NT2/D1 (cell line): Measurements from ENCODE around the gene HERPUD2.

Experiments
- DNase-seq: peaks from one replicate; pipeline ENCODE4 v3.0.0-alpha.2; 2011; ENCODE audit warnings: low read depth, low spot score
- H3K27me3 ChIP-seq: 2 replicates; pipeline ENCODE4 v1.6.0; 2011; ENCODE audit warnings: mild to moderate bottlenecking; ENCODE audit not compliant: insufficient read length, insufficient read depth
- H3K36me3 ChIP-seq: 2 replicates; pipeline ENCODE4 v1.6.1; 2011; ENCODE audit warnings: mild to moderate bottlenecking, low read length, mixed read lengths; ENCODE audit not compliant: insufficient read depth, insufficient read length
- H3K4me1 ChIP-seq: 2 replicates; pipeline ENCODE4 v1.5.1; 2011; ENCODE audit not compliant: insufficient read depth, insufficient read length
- H3K4me3 ChIP-seq: 2 replicates; pipeline ENCODE4 v1.5.1; 2011; ENCODE audit warnings: low read depth; ENCODE audit not compliant: insufficient read length
- H3K9ac ChIP-seq: 2 replicates; pipeline ENCODE4 v1.6.0; 2011; ENCODE audit warnings: low read depth; ENCODE audit not compliant: insufficient read length
- H3K9me3 ChIP-seq: 2 replicates; pipeline ENCODE4 v1.5.1; 2011; ENCODE audit warnings: mild to moderate bottlenecking, low read length; ENCODE audit not compliant: insufficient read depth
- SUZ12 ChIP-seq: IDR thresholded peaks from 2 replicates; pipeline ENCODE4 v1.6.1; 2011; ENCODE audit not compliant: insufficient read length, insufficient read depth; ENCODE audit errors: extremely low read depth
- YY1 ChIP-seq: IDR thresholded peaks from 2 replicates; pipeline ENCODE4 v1.6.1; 2011; ENCODE audit not compliant: insufficient read length, insufficient read depth
- ZNF274 ChIP-seq: IDR thresholded peaks from 2 replicates; pipeline ENCODE4 v1.6.1; 2011; ENCODE audit warnings: mild to moderate bottlenecking, low read depth, low read length

HERPUD2 gene, protein sequence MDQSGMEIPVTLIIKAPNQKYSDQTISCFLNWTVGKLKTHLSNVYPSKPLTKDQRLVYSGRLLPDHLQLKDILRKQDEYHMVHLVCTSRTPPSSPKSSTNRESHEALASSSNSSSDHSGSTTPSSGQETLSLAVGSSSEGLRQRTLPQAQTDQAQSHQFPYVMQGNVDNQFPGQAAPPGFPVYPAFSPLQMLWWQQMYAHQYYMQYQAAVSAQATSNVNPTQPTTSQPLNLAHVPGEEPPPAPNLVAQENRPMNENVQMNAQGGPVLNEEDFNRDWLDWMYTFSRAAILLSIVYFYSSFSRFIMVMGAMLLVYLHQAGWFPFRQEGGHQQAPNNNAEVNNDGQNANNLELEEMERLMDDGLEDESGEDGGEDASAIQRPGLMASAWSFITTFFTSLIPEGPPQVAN

DNA sequence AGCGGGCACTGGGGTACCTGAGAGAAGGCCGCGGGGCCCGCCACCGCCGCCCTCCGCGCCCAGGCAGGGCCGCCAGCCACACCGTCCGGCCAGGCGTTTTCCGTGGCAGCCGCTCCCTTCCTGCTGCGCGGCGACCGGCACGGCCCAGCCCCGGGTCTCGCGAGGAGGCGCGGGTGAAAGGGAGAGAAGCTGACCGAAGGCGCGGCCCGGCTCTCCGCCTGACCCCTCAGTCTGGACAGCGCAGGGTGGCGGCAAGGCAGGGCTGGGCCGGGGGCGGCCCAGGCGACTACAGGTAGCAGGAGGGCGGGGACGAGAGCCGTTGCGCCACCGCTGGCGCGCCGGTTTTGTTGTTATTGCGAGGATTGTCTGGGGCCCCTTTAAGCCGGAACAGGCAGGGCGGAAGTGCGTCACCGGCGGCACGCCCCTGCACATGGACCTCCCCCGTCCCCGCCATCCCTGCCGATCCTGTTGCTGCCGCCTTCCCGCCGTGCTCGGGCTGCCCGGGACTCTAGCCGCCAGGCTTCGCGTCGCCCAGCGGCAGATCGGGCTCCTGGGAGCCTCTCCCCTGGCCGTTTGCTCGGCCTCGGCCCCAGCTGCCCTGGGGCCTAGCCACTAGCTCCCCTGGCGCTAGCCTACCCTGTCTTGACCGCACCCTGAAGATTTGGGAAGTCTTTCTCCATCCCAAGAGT is at the start of gene HERPUD2:
Gene HERPUD2, minus strand, starts transcription at position 352 of the 689 bp plus-strand sequence. CDS start 805 bp downstream, outside the sequence.
- Histone ChIP-seq H3K4me1 (no peaks in the 10 kb centered on the region), H3K4me3 (peak within 1 kb of the TSS; percentile 98), H3K36me3 (no peaks in the 10 kb centered on the region), H3K9ac (peak within 1 kb of the TSS; percentile 94), H3K9me3 (peaks cover 15% of the 10 kb centered on the region; the same call in 1 of the 2 replicates), H3K27me3 (no peaks in the 10 kb centered on the region)
- peak; percentile 97 for DNase-seq
- TF ChIP-seq SUZ12 (no peak), YY1 (no peak), ZNF274 (no peak)

DNA sequence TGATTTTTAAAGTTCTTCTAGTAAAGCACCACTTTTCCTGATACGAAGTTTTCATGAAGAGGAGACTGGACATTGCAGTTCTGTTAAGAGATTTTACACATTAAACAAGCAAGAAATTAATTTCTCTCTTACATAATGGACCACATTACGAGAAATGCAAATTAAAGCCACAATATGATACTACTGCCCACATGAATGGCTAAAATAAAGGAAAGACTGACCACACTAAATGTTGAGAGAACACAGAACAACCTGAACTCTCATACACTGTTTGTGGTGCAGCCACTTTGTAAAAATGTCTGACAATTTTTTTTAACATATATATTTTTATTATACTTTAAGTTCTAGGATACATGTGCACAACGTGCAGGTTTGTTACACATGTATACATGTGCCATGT is 44.0 kb upstream of the HERPUD2 start:
- TF ChIP-seq YY1: no peak
- no peak for TF ChIP-seq ZNF274
- no peak for TF ChIP-seq SUZ12
- Histone ChIP-seq H3K9ac (no peak overlapping the region), H3K4me3 (no peak overlapping the region), H3K36me3 (no peaks in the 10 kb centered on the region), H3K27me3 (no peaks in the 10 kb centered on the region), H3K4me1 (peaks cover 3% of the 10 kb centered on the region), H3K9me3 (no peaks in the 10 kb centered on the region)
- DNase-seq: no peak

DNA sequence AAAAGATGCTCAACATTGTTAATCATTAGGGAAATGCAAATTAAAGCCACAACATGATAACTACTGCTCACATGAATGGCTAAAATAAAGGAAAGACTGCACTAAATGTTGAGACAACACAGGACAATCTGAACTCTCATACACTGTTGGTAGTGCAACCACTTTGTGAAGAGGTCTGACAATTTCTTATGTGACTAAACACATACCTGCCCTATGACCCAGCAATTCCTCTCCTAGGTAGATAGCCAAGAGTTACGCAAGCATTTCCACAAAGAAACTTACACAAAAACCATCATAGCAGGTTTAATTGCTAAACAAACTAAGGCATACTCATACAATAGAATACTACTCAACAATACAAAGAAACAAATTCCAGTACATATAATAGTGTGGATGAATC is 41.8 kb upstream of the HERPUD2 start:
- Histone ChIP-seq H3K9ac (no peak overlapping the region), H3K4me1 (peaks cover 3% of the 10 kb centered on the region), H3K36me3 (no peaks in the 10 kb centered on the region), H3K4me3 (no peak overlapping the region), H3K27me3 (no peaks in the 10 kb centered on the region), H3K9me3 (no peaks in the 10 kb centered on the region)
- no peak for DNase-seq
- TF ChIP-seq YY1 (no peak), ZNF274 (no peak), SUZ12 (no peak)

DNA sequence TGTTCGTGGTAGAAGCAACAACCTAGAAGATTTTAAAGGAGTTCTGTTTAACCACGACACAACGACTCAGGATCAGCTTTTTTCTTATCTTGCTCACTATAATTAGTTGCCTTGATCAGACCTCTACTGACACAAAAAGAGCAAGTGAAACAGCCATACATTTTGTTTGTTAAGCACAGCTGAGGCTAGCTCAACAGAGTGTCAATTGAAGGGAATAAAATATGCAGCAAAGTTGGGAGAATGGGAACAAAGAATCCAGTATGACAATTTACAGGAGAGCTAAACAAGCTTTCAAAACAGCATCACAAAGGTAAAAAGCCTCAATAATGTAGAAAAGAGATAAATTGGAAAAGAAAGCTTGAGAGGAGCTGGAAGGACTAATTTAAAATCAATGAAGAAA is 40.5 kb upstream of the HERPUD2 start:
- TF ChIP-seq SUZ12 (no peak), YY1 (no peak), ZNF274 (no peak)
- no peak for DNase-seq
- Histone ChIP-seq H3K27me3 (no peaks in the 10 kb centered on the region), H3K4me3 (no peak overlapping the region), H3K9me3 (no peaks in the 10 kb centered on the region), H3K9ac (no peak overlapping the region), H3K4me1 (peaks cover 3% of the 10 kb centered on the region), H3K36me3 (no peaks in the 10 kb centered on the region)

DNA sequence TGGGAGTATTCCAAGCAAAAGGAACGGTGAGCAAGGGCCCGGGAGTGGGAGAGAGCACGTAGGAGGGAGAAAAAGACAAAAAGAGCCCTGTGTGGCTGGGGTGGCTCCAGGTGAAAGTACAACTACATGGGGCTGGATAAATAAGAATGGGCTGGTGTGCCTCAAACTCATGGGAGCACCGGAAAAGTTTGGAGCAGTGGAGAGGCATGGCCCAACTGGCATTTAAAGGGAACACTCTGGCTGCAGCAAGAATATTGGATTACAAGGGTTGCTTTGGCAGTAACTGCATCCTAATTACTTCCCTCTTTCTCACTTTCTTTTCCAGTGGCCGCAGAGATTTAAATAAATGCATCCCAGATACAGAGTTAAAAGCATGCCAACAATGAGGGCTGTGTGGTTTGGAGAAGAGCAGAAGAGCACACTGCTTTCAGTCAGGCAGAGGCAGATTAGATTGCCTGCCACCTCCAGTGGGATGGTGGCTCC is 39.1 kb upstream of the HERPUD2 start:
- Histone ChIP-seq H3K9ac (no peak overlapping the region), H3K4me3 (no peak overlapping the region), H3K36me3 (no peaks in the 10 kb centered on the region), H3K4me1 (peaks cover 3% of the 10 kb centered on the region), H3K27me3 (no peaks in the 10 kb centered on the region), H3K9me3 (no peaks in the 10 kb centered on the region)
- no peak for DNase-seq
- TF ChIP-seq YY1 (no peak), SUZ12 (no peak), ZNF274 (no peak)

DNA sequence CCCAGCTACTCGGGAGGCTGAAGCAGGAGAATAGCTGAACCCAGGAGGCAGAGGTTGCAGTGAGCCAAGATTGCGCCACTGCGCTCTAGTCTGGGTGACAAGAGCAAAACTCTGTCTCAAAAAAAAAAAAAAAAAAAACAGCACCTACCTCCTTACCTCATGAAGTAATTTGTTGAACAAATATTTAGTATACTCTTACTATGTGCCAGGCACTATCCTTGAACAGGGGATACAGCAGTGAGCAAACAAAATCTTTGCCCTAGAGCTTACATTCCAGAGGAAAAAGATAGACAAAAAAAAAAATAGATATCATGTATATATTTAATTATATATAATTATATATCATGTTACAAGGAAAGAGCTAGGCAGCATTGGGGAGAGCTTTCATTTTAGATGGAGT is 36.4 kb upstream of the HERPUD2 start:
- peaks cover 3% of the 10 kb centered on the region for H3K4me1 ChIP-seq
- H3K27me3 ChIP-seq: no peaks in the 10 kb centered on the region
- DNase-seq: no peak
- no peaks in the 10 kb centered on the region for H3K9me3 ChIP-seq
- H3K4me3 ChIP-seq: no peak overlapping the region
- no peak for TF ChIP-seq YY1
- no peak for TF ChIP-seq ZNF274
- TF ChIP-seq SUZ12: no peak
- H3K36me3 ChIP-seq: no peaks in the 10 kb centered on the region
- H3K9ac ChIP-seq: no peak overlapping the region

DNA sequence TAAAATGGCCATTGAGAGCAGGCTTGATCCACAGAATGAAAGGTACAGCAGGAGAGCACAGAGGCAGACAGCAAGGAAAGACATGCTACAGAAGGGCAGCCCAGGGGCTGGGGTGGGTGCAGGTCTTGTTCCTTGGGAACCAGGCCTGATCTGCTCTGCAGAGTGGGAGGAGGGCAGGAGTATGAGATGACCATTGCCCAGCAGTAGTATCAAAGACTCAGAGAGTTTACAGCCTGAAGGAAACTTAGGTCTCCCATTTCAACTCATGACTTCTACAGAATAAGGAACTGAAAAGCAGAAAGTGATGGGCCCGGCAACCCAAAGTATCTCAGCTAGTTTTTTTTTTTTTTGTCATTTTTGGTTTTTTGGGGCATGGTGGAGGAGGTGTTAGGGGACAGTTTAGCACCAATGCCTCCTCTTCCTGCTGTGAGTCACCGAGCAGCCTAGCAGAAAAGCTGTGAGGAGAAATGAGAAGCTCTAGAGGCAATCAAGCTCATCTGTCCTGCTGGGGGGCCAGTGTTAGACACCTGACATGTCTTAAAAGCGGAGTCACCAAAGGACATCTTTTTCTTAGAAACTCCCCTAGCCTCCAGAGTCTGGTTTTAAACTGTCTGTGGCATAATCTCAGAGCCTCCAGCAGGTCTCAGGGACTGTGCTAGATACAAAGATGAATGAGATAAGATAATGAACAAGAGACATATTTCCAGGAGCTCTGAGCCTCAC is 34.3 kb upstream of the HERPUD2 start:
- Histone ChIP-seq H3K36me3 (no peaks in the 10 kb centered on the region), H3K4me3 (no peak overlapping the region), H3K4me1 (peaks cover under 1% of the 10 kb centered on the region), H3K27me3 (no peaks in the 10 kb centered on the region), H3K9me3 (no peaks in the 10 kb centered on the region), H3K9ac (no peak overlapping the region)
- TF ChIP-seq ZNF274 (no peak), YY1 (no peak), SUZ12 (no peak)
- no peak for DNase-seq
